NCI-H748 (cell line): ENCODE measurements around the gene DHRS13.

ENCODE experiments used
- DNase-seq: peaks from one replicate; lab custom pipeline; 2025; ENCODE audit not compliant: unreplicated experiment; lab: John Stamatoyannopoulos, UW

Gene DHRS13, protein sequence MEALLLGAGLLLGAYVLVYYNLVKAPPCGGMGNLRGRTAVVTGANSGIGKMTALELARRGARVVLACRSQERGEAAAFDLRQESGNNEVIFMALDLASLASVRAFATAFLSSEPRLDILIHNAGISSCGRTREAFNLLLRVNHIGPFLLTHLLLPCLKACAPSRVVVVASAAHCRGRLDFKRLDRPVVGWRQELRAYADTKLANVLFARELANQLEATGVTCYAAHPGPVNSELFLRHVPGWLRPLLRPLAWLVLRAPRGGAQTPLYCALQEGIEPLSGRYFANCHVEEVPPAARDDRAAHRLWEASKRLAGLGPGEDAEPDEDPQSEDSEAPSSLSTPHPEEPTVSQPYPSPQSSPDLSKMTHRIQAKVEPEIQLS

GRCh38 chr17:28902819-28903545, at the start of gene DHRS13:
DHRS13 (minus strand) TSS chr17:28903079; CDS start chr17:28902944, 135 bp downstream.
- peak; percentile 98 for DNase-seq

DNA sequence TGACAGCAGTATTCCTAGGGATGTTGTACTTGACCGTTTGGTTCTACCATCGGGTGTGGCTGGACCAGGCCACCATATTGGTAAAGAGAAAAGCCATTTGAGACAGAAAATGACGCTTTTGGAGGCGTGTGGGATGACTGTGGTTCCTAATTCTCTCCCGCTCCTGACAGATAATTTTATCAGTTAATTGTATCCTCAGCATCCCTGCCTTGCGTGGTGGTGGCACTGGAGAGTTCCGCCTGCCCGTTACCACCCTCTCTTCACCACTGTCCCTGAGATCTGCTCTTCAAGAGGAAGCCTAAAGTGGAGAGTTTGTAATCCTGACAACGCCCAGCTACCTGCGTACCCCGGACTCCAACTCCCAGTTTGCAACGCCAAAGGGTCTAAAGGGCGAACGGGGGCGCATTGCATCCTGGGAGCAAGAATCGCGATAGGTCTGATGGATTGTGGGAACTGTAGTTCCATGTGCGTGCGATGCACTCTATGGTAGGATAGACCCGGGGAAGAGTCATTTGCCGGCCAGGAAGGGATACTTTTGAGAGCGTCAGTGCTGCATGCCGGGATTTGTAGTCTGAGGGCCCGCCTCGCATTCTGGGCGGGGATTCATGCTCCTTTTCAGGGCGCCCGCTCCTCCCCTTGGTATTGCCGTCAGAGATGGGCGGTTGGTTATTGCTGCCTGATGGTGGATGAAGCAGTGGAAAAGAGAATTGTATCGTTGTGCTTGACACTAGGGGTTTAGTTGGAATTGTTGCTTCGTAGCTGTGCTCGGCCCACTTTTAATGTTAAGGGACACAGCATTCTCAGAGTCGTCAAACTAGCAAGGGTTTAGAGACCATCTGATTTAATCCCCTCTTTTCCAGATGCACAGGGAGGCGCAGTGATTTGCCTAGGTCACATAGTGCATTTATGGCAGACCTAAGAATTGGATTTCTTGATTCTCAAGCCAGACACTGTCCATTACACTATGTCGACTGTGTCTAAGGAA, 49.4 kb upstream of the DHRS13 start:
- peak; percentile 100 for DNase-seq

DNA sequence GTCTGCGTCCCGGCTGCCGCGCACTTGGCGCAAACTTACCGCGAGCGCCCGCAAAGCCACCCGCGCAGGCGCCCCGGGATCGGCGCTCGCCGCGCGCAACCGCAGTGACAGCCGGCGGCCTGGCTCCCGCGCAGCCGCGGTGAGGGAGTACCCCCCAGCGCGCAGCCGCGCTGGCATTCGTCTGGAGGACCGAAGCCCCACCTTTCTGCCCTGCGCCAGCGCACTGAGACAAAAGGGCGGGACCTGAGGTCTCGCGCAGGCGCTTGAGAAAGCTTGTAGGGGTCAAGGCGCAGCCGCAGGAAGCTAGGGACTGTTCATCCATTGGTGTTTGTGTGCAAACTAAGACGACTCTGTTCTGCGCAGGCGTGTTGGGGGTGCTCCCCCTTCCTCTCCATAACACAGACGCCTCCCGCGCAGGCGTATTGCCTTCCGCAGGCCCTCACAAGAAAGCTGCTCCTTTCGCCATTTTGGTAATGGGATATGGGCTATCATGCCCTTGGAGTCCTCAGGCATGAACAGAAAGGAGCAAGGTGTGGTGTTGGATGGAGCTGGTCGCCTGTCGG, 48.6 kb upstream of the DHRS13 start, which contains the start of gene PHF12:
PHF12 (minus strand) TSS at position 91 of the 563 bp plus-strand sequence. CDS start 558 bp downstream, outside the sequence.
- DNase-seq: peak; percentile 100

GRCh38 chr17:28950752-28951427, 48.0 kb upstream of the DHRS13 start:
- peak; percentile 64 for DNase-seq

DNA sequence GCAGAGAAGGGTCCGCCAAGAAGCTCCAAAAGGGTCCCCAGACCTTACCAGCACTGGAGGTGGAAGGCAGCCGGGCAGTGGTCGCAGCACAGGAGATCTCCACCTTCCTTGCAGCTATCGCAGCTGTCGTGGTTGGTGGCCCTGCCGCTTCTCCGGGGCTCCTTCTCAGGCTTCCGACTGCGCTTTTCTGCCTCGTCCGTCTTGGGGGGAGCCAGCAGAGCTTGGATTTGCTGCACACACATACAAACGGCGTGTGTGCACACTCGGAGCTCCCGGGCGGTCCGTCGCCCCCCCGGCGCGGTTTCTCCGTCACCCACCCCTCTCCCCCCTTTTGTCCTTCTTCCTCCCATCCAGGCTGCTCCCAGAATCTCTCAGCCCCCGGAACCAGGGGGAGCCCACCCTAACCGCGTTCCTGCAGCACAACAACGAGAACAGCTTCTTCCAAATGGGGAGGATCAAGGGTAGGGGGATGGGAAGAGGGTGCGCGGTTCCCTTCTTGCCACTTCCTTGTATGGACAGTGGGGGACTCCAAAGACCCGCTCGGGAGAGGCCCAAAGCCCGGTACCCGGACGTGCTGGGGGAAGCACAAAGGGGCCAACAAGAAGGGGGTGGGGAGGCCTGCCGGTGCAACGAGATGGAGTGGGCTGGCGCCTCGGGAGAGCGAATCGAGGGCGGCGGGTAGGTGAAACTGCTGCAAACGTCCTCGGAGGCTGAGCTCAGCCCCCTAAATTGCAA, 47.3 kb upstream of the DHRS13 start:
- peak; percentile 64 for DNase-seq

- peak; percentile 66 for DNase-seq
Measured at GRCh38 chr17:28949185-28950016, 46.5 kb upstream of the DHRS13 start.

GRCh38 chr17:28948873-28949184, 46.0 kb upstream of the DHRS13 start:
- peak; percentile 66 for DNase-seq

DNA sequence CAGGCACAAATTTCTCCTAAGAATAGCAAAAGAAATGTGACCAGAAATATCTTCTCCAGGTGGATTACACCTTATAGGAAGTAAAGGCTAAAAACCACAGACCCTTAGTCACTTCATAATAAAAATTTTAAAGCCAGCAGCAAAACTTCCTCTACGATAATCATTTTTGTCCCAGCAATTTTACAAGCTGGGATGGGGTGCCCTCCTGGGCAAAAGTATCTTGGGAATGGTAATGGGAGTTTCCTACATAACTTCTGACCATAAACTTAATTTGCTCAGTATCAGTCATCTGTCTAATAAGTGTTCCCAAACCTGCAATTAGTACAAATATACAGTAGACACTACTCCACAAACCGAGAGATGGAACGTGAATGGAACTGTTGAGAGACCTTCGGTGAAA, 45.5 kb upstream of the DHRS13 start:
- no peak for DNase-seq

DNA sequence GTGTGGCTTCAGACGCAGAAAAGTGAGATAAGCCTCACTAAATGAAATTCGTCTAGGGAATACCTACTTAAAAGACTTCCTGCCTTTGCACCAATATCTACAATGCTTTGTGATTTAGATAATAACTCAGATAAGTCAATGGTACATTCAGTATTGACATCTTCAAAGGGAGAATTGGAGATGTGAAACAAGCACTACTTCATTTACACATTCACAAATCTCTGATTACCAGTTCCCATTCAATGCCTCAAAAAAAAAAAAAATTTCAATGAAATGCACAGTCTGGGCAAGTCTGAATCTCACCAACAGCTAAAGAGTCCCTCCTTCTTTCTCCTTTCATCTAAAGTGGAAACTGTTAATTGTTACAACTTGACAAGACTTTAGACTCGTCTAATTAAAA, 44.8 kb upstream of the DHRS13 start:
- DNase-seq: no peak

GRCh38 chr17:28946239-28946638, 43.4 kb upstream of the DHRS13 start:
- DNase-seq: no peak

DNA sequence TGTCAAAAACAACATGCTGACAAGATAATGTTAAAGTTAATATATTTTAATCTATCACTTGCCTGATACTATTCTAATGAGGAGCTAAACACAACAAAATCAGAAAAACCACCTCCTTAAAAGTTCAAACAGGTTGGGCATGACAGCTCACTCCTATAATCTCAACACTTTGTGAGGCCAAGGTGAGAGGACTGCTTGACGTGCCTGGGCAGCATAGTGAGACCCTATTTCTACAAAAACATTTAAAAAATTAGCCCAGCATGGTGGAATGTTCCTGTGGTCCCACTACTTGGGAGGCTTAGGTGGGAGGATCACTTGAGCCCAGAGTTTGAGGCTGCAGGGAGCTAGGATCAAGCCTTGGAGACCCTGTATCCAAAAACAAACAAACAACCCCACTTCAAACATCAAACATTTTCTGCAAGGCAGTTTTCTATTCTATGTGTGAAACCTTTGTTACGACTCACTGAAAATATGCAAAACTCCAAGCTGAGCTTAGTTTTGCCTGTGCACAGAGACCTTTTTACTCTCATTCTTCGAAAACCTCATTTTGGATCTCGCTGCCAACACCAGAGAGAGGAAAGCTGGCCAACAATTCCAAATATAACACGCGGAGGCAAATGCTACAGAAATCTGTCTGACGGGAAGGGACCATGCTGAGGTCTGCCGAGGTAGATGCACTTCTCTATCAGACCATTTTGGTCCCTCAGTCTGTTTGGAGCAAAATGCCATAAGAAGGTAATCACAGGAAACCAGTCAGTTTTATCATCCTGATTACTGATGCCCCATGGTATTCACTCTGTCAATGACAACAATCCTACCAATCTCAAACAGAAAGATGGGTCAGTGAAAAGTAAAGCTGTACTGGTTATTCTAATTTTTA, 42.2 kb upstream of the DHRS13 start:
- no peak for DNase-seq

DNA sequence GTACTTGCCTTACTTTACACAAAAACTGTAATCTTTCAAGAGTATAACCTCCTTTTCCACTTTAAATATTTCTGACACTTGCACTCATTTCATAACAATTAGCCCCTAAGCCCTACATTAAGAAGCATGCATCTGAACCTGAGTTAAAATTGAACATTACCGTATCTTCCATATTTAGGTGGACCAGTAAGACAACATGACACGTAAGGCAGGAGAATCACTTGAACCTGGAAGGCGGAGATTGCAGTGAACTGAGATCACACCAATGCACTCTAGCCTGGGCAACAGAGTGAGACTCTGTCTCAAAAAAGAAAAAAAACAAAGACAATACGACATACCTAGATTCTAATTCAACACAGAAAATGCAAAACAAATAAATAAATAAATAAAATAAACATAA, 41.5 kb upstream of the DHRS13 start:
- no peak for DNase-seq

DNA sequence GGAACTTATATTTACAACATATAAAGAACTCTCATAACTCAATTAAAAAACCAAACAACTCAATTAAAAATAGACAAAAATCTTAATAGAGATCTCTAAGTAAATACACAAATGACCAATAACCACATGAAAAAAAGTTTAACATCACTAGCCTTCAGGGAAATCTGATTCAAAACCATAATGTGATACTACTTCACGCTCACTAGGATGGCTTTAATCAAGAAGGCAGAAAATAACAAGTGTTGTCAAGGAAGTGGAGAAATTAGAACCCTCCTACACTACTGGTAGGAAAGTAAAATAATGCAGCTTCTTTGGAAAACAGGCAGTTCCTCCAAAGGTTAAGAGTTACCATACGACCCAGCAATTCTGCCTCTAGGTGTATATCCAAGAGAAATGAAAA, 40.0 kb upstream of the DHRS13 start:
- DNase-seq: no peak

DNA sequence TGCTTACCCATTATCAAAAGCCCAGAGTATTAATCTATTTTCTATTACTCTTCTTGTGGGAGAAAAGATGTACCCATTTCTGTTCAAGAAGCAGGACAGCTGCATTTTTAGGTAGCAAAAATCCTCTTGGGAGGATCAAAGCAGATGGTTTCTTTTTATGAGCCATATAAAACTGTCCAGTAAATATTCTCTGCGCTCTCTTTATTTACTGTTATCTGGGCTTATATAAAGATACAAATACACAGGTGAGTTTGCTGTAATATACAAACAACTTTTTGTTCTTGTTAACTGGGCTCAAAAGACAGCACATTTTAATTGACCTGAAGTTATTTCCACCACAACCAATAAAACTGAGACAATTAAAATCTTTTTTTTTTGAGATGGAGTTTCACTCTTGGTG, 38.4 kb upstream of the DHRS13 start:
- DNase-seq: no peak

GRCh38 chr17:28940675-28941074, 37.8 kb upstream of the DHRS13 start:
- DNase-seq: no peak

DNA sequence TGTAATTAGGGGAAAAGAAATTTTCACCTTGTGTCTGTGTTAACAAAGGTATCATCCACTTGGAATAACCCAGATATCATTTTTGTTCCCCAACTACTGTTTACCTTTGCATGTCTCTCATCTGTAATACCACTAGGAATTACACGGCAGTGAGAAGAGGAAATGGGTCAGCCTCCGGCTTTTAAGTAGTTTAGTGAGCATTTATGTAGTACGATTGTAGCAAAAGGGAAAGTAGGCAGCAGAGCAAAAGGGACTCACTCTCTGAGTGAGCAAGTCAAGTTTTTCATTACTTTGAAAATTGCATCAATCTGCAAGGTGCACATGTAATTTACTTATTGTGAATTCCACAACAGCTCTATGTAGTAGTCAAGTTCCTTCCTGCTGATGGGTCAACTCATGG, 37.3 kb upstream of the DHRS13 start:
- no peak for DNase-seq

GRCh38 chr17:28938552-28938951, 35.7 kb upstream of the DHRS13 start:
- DNase-seq: no peak
